NB4 (cell line): ENCODE results near the gene BTNL8.

Experiments
- CTCF ChIP-seq: IDR thresholded peaks from one replicate; pipeline ENCODE4 v1.5.1; 2012; ENCODE audit warnings: low read depth, low read length
- MAX ChIP-seq: IDR thresholded peaks from 2 replicates; pipeline ENCODE4 v1.6.1; 2011; ENCODE audit warnings: low read depth, low read length
- MYC ChIP-seq: IDR thresholded peaks from 2 replicates; pipeline ENCODE4 v1.6.1; 2011; ENCODE audit warnings: low read depth, low read length
- POLR2A ChIP-seq: IDR thresholded peaks from 2 replicates; pipeline ENCODE4 v1.6.1; 2011; ENCODE audit warnings: mild to moderate bottlenecking; ENCODE audit not compliant: insufficient read length; ENCODE audit errors: extremely low read depth

DNA sequence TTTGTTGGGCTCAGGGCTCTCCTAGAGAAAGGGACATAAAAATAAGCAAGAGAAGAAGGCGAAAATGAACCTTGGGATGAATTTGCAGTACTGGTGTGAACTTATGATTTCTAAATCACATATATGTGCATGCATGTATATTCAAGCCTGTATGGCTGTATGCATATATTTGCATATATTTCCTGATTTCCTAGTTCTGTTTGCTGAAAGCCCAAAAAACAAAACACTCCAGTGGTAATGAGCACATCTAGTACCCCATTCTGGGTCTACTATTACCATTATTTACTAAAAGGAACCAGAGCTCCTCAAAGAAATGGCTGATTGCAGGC, 45.1 kb upstream of the BTNL8 start:
- TF ChIP-seq CTCF (no peak), POLR2A (no peak), MAX (no peak), MYC (no peak)
